CD14-positive monocyte (primary cell): ENCODE data around the gene NEK9. TPM values are rescaled to one million over a fixed set of nuclear protein-coding genes. Genes with fewer than 3 reads are reported as not detected.

Experiments
- DNase-seq, 3 donors: peaks; one replicate each; pipeline ENCODE4 v3.0.0-alpha.2; 2011 to 2022
- H2AFZ ChIP-seq: 2 replicates; pipeline ENCODE4 v1.6.0; 2012; ENCODE audit warnings: mild to moderate bottlenecking, low read depth, low read length, inconsistent platforms; ENCODE audit not compliant: insufficient read depth, poor library complexity, severe bottlenecking
- H3K27ac ChIP-seq, 2 donors: 1 replicate in 1 of 2; 2 replicates in 1 of 2; pipeline ENCODE4 v1.5.1; 2012 to 2013; ENCODE audit warnings: low read length in 2 of 2, control low read depth in 1 of 2, inconsistent platforms in 1 of 2, low read depth in 1 of 2, mild to moderate bottlenecking in 1 of 2
- H3K27me3 ChIP-seq, 2 donors: one replicate each; pipeline versions ENCODE4 v1.6.0 to v1.6.1; 2011 to 2013; ENCODE audit warnings: low read length in 2 of 2; ENCODE audit not compliant: control insufficient read depth in 2 of 2, insufficient read depth in 2 of 2
- H3K36me3 ChIP-seq, 2 donors: replicated peaks in 1 of 2; 1 replicate in 1 of 2; 2 replicates in 1 of 2; pipeline versions ENCODE4 v1.5.1 to v1.6.1; 2012 to 2013; ENCODE audit warnings: low read length in 2 of 2, control low read depth in 1 of 2, inconsistent platforms in 1 of 2, mild to moderate bottlenecking in 1 of 2; ENCODE audit not compliant: insufficient read depth in 2 of 2, control insufficient read depth in 1 of 2
- H3K4me1 ChIP-seq, 2 donors: 1 replicate in 1 of 2; 2 replicates in 1 of 2; pipeline versions ENCODE4 v1.5.1 to v1.6.1; 2012 to 2013; ENCODE audit warnings: low read length in 2 of 2, control low read depth in 1 of 2, inconsistent platforms in 1 of 2, mild to moderate bottlenecking in 1 of 2, moderate library complexity in 1 of 2; ENCODE audit not compliant: insufficient read depth in 2 of 2, control insufficient read depth in 1 of 2
- H3K4me2 ChIP-seq: replicated peaks from 2 replicates; pipeline ENCODE3; 2012; ENCODE audit warnings: low read length, moderate library complexity, mild to moderate bottlenecking; ENCODE audit not compliant: poor library complexity, severe bottlenecking; ENCODE audit errors: extremely low read depth
- H3K4me3 ChIP-seq, 3 experiments: fragments of 200-600 bp in 1 of 3; sonication (generic) in 1 of 3; replicated peaks in 1 of 3; 1 replicate in 2 of 3; 2 replicates in 1 of 3; pipeline ENCODE4 v1.5.1; 2011 to 2013; ENCODE audit warnings: low read length in 3 of 3, mild to moderate bottlenecking in 3 of 3, control low read depth in 2 of 3, low read depth in 2 of 3, inconsistent platforms in 1 of 3, moderate library complexity in 1 of 3
- H3K79me2 ChIP-seq: 2 replicates; pipeline ENCODE4 v1.6.0; 2012; ENCODE audit warnings: mild to moderate bottlenecking, control low read depth, inconsistent platforms, low read length, moderate library complexity; ENCODE audit not compliant: insufficient read depth
- H3K9ac ChIP-seq: 2 replicates; pipeline ENCODE4 v1.6.0; 2017; ENCODE audit warnings: low read length, mild to moderate bottlenecking; ENCODE audit not compliant: insufficient read depth, poor library complexity, severe bottlenecking
- H3K9me3 ChIP-seq, 2 donors: replicated peaks in 1 of 2; 1 replicate in 1 of 2; 2 replicates in 1 of 2; pipeline versions ENCODE4 v1.5.1 to v1.6.1; 2012 to 2013; ENCODE audit warnings: low read length in 2 of 2, control low read depth in 1 of 2; ENCODE audit not compliant: control insufficient read depth in 1 of 2, insufficient read depth in 1 of 2
- H4K20me1 ChIP-seq: 2 replicates; pipeline ENCODE4 v1.6.0; 2012; ENCODE audit warnings: mild to moderate bottlenecking, low read length, control low read depth, moderate library complexity; ENCODE audit not compliant: insufficient read depth
- H3K27ac Mint-ChIP-seq, 7 donors: one replicate each; pipeline ENCODE4 v1.8.0; 2020; ENCODE audit warnings: mild to moderate bottlenecking in 7 of 7, mixed read lengths in 7 of 7, moderate library complexity in 6 of 7, inconsistent platforms in 2 of 7
- H3K27me3 Mint-ChIP-seq, 3 donors: one replicate each; pipeline ENCODE4 v1.8.0; 2021 to 2022; ENCODE audit warnings: low read depth in 3 of 3, mild to moderate bottlenecking in 3 of 3, mixed read lengths in 3 of 3, moderate library complexity in 3 of 3, inconsistent platforms in 1 of 3
- H3K36me3 Mint-ChIP-seq, 2 donors: one replicate each; pipeline ENCODE4 v1.8.0; 2020; ENCODE audit warnings: mixed read lengths in 2 of 2, inconsistent platforms in 1 of 2, mild to moderate bottlenecking in 1 of 2
- H3K4me1 Mint-ChIP-seq: one replicate; pipeline ENCODE4 v1.8.0; 2020; ENCODE audit warnings: mild to moderate bottlenecking, mixed read lengths
- H3K4me3 Mint-ChIP-seq, 2 donors: one replicate each; pipeline ENCODE4 v1.8.0; 2020; ENCODE audit warnings: mild to moderate bottlenecking in 2 of 2, mixed read lengths in 2 of 2, moderate library complexity in 1 of 2
- H3K9me3 Mint-ChIP-seq, 7 donors: one replicate each; pipeline ENCODE4 v1.8.0; 2020 to 2022; ENCODE audit warnings: mixed read lengths in 7 of 7, mild to moderate bottlenecking in 6 of 7, moderate library complexity in 6 of 7, inconsistent platforms in 2 of 7
- CTCF ChIP-seq: fragments of 200-600 bp; IDR thresholded peaks from one replicate; pipeline ENCODE4 v1.8.0; 2022; ENCODE audit warnings: antibody characterized with exemption, mild to moderate bottlenecking
- WGBS: methylation state at CpG from one replicate; pipeline ENCODE4 v1.1.5; 2013; ENCODE audit warnings: missing lambda C conversion rate; ENCODE audit not compliant: insufficient coverage; 5-methylcytosine and 5-hydroxymethylcytosine counted together
- intact Hi-C, 2 donors: fragments of 100-400 bp; cut with micrococcal nuclease; formaldehyde crosslinking; loops; one replicate each; pipeline versions ENCODE4 v1.15.0 to v1.15.1; 2023
- polyA plus RNA-seq, 3 donors: library from polyadenylated mRNA; depleted of rRNA in 1 of 3; unstranded in 2 of 3; stranded (reverse) in 1 of 3; fragments of 300-500 nt in 2 of 3; fragments of >200 nt in 1 of 3; fragmentation: Illumina TruSeq in 2 of 3; gene quantifications; 1 replicate in 2 of 3; 2 replicates in 1 of 3; pipeline ENCODE4 v1.2.3, GENCODE V29; 2012 to 2021

NEK9 gene
- polyA plus RNA-seq, 3 donors, result 8.9 to 27.8 (median 10.1) TPM

GRCh38 chr14:75141062-75141461, 14.2 kb upstream of the NEK9 start:
- H3K9me3 ChIP-seq, result no peaks in the 10 kb centered on the region
- H3K79me2 ChIP-seq, result peaks cover 88% of the 10 kb centered on the region
- no peak overlapping the region for H3K4me3 Mint-ChIP-seq
- H3K9me3 Mint-ChIP-seq, result peaks cover 0 to 2% (median 0%) of the 10 kb centered on the region in 7 donors
- intact Hi-C loops, result no loop called here
- H3K36me3 ChIP-seq, result no peaks in the 10 kb centered on the region
- H3K36me3 Mint-ChIP-seq, result peaks cover 21 to 40% of the 10 kb centered on the region in 2 donors
- no peak overlapping the region for H3K9ac ChIP-seq
- no peak overlapping the region for H3K4me2 ChIP-seq
- peaks cover 70% of the 10 kb centered on the region for H3K4me1 Mint-ChIP-seq
- H3K27me3 ChIP-seq, result no peaks in the 10 kb centered on the region
- H3K4me1 ChIP-seq, result peaks cover 64 to 85% of the 10 kb centered on the region in 2 donors
- no peak overlapping the region for H2AFZ ChIP-seq
- H3K27me3 Mint-ChIP-seq, result peaks cover 0 to 2% (median 0%) of the 10 kb centered on the region in 3 donors
- no peaks in the 10 kb centered on the region for H4K20me1 ChIP-seq
- no peak for TF ChIP-seq CTCF
- WGBS, result no CpG with 5 or more reads among the region's 2 CpGs
- peak overlapping the region; percentile 62 to 92 (median 77) for H3K27ac Mint-ChIP-seq
- no peak overlapping the region for H3K4me3 ChIP-seq
- peak overlapping the region in 1 of 2 donors; percentile 50 for H3K27ac ChIP-seq
- peak in 1 of 3 donors; percentile 7 for DNase-seq

GRCh38 chr14:75140620-75141019, 13.8 kb upstream of the NEK9 start:
- H3K4me1 ChIP-seq, result peaks cover 60 to 81% of the 10 kb centered on the region in 2 donors
- H3K9me3 Mint-ChIP-seq, result peaks cover 0 to 2% (median 0%) of the 10 kb centered on the region in 7 donors

More at GRCh38 chr14:75140620-75141019, 13.8 kb upstream of the NEK9 start:
- Mint-ChIP-seq H3K4me1 (peaks cover 68% of the 10 kb centered on the region), H3K36me3 (peaks cover 21 to 43% of the 10 kb centered on the region in 2 donors), H3K27me3 (peaks cover 0 to 2% (median 0%) of the 10 kb centered on the region in 3 donors), H3K4me3 (no peak overlapping the region), H3K27ac (peak overlapping the region in 5 of 7 donors; percentile 56 to 92 (median 87))
- H3K4me3 ChIP-seq, result no peak overlapping the region
- H3K9ac ChIP-seq, result no peak overlapping the region
- peaks cover 88% of the 10 kb centered on the region for H3K79me2 ChIP-seq
- no peaks in the 10 kb centered on the region for H4K20me1 ChIP-seq
- no peak for DNase-seq
- WGBS, result no CpG with 5 or more reads among the region's 2 CpGs
- H3K9me3 ChIP-seq, result no peaks in the 10 kb centered on the region
- H3K36me3 ChIP-seq, result peaks cover 2% of the 10 kb centered on the region in 2 donors
- H3K4me2 ChIP-seq, result no peak overlapping the region
- no peaks in the 10 kb centered on the region for H3K27me3 ChIP-seq
- intact Hi-C loops, result no loop called here
- no peak overlapping the region for H2AFZ ChIP-seq
- no peak for TF ChIP-seq CTCF
- H3K27ac ChIP-seq, result no peak overlapping the region
